ENCODE data around the gene PIGQ. TPM values are rescaled to one million over a fixed set of nuclear protein-coding genes. Genes with fewer than 3 reads are reported as not detected.

Gene PIGQ
- polyA plus RNA-seq, 1 of the 3 experiments (the other 2 are of a cell fraction) = 38.7 TPM

GRCh38 chr16:534856-535445, 34.8 kb upstream of the PIGQ start (continued):
- TF ChIP-seq MEF2A (IDR thresholded peaks at IDR 0.05; ENCODE audit: borderline replicate concordance, low read depth) = no peak
- no peak for TF ChIP-seq MAX (IDR thresholded peaks at IDR 0.05; ENCODE audit: low read depth)
- no peak for TF ChIP-seq IRF3 (IDR thresholded peaks at IDR 0.05; ENCODE audit: low read depth, low read length)

GRCh38 chr16:535446-536405, 34.0 kb upstream of the PIGQ start:
- ChIA-PET POLR2A (no interaction called here), CTCF (no interaction called here)
- Histone ChIP-seq H3K4me3 (ENCODE audit: low read depth in 2 of 2, low read length in 1 of 2) (no peak overlapping the region), H3K4me1 (ENCODE audit: control insufficient read depth in 1 of 2, insufficient read depth in 2 of 2, low read depth in 1 of 2, low read length in 1 of 2) (no peaks in the 10 kb centered on the region), H3K9me2 (no peaks in the 10 kb centered on the region), H2AFZ (ENCODE audit: low read depth) (no peak overlapping the region), H3K27me3 (ENCODE audit: insufficient read depth) (no peaks in the 10 kb centered on the region), H3K4me2 (no peak overlapping the region), H4K20me1 (ENCODE audit: insufficient read depth) (peaks cover 56% of the 10 kb centered on the region), H3F3A (replicated peaks; ENCODE audit: insufficient read depth) (no peaks in the 10 kb centered on the region), H3K9me3 (no peaks in the 10 kb centered on the region), H3K9ac (no peak overlapping the region), H3K27ac (ENCODE audit: low read depth in 2 of 2, low read length in 1 of 2) (no peak overlapping the region), H3K36me3 (replicated peaks in 1 of 2; ENCODE audit: control insufficient read depth in 1 of 2, insufficient read depth in 2 of 2, low read length in 1 of 2) (peaks cover 0 to 25% of the 10 kb centered on the region in 2 experiments), H3K79me2 (ENCODE audit: insufficient read depth) (peaks cover 97% of the 10 kb centered on the region)
- WGBS (ENCODE audit: low lambda C conversion rate) = 76% methylated on average over 5 of the region's 39 CpGs
- TF ChIP-seq CHD2 (IDR thresholded peaks at IDR 0.05; ENCODE audit: low read length, partially characterized antibody) (no peak), NRF1 (IDR thresholded peaks at IDR 0.05; ENCODE audit: low read depth, low read length) (no peak), GABPA (IDR thresholded peaks at IDR 0.05; ENCODE audit: low read depth) (no peak), USF2 (IDR thresholded peaks at IDR 0.05; ENCODE audit: borderline replicate concordance, low read depth, low read length) (no peak), GATA2 (CRISPR knock-in tag; IDR thresholded peaks at IDR 0.05) (no peak), TAF1 (IDR thresholded peaks at IDR 0.05; ENCODE audit: borderline replicate concordance, low read depth, low read length) (no peak), JUND (IDR thresholded peaks at IDR 0.05) (no peak), RCOR1 (IDR thresholded peaks at IDR 0.05; ENCODE audit: low read length) (no peak), CTCF (IDR thresholded peaks at IDR 0.05) (no peak), MEF2A (IDR thresholded peaks at IDR 0.05; ENCODE audit: borderline replicate concordance, low read depth) (no peak), RAD21 (IDR thresholded peaks at IDR 0.05; ENCODE audit: low read length) (no peak), POLR2AphosphoS5 (IDR thresholded peaks at IDR 0.05; ENCODE audit: low read depth, low read length) (no peak), FOSL2 (IDR thresholded peaks at IDR 0.05; ENCODE audit: borderline replicate concordance, low read depth) (no peak), PBX3 (IDR thresholded peaks at IDR 0.05) (no peak), RFX5 (IDR thresholded peaks at IDR 0.05; ENCODE audit: low read length) (no peak), NFIC (IDR thresholded peaks at IDR 0.05; ENCODE audit: borderline replicate concordance) (no peak), IRF3 (IDR thresholded peaks at IDR 0.05; ENCODE audit: low read depth, low read length) (no peak)
- DNase-seq = no peak
